Subcutaneous abdominal adipose tissue (tissue), 5 donors: ENCODE results near the gene IRF9.

Experiments
- H3K27ac ChIP-seq: one replicate; pipeline ENCODE4 v1.7.0; 2013; ENCODE audit warnings: low read depth, mild to moderate bottlenecking, inconsistent platforms, low read length, moderate library complexity
- H3K27me3 ChIP-seq, 5 donors: one replicate each; pipeline ENCODE4 v1.7.0; 2013; ENCODE audit warnings: low read length in 5 of 5, inconsistent platforms in 1 of 5; ENCODE audit not compliant: control insufficient read depth in 5 of 5, insufficient read depth in 4 of 5
- H3K36me3 ChIP-seq, 5 donors: one replicate each; pipeline ENCODE4 v1.7.0; 2013; ENCODE audit warnings: low read length in 5 of 5; ENCODE audit not compliant: control insufficient read depth in 5 of 5, insufficient read depth in 5 of 5
- H3K4me1 ChIP-seq, 5 donors: one replicate each; pipeline ENCODE4 v1.7.0; 2013; ENCODE audit warnings: low read length in 5 of 5, mild to moderate bottlenecking in 3 of 5, moderate library complexity in 1 of 5; ENCODE audit not compliant: control insufficient read depth in 5 of 5, insufficient read depth in 5 of 5
- H3K4me3 ChIP-seq, 5 donors: one replicate each; pipeline ENCODE4 v1.7.0; 2013; ENCODE audit warnings: low read length in 5 of 5, low read depth in 1 of 5
- H3K9ac ChIP-seq, 5 donors: one replicate each; pipeline ENCODE4 v1.7.0; 2013; ENCODE audit warnings: low read length in 5 of 5, mild to moderate bottlenecking in 4 of 5, moderate library complexity in 3 of 5
- H3K9me3 ChIP-seq, 5 donors: one replicate each; pipeline ENCODE4 v1.7.0; 2013; ENCODE audit warnings: low read length in 5 of 5; ENCODE audit not compliant: control insufficient read depth in 5 of 5
- donor health status: healthy.
- donor health status: healthy.
- donor health status: healthy.
- donor health status: healthy.
- donor health status: healthy.

IRF9 gene

GRCh38 chr14:24172871-24173281 lies 11.8 kb downstream of the IRF9 start:
- no peaks in the 10 kb centered on the region for H3K9me3 ChIP-seq
- no peaks in the 10 kb centered on the region for H3K27me3 ChIP-seq
- H3K9ac ChIP-seq: no peak overlapping the region
- peaks cover 0 to 11% (median 5%) of the 10 kb centered on the region in 5 donors for H3K4me1 ChIP-seq
- H3K36me3 ChIP-seq: peaks cover 2 to 61% (median 36%) of the 10 kb centered on the region in 5 donors
- H3K27ac ChIP-seq: no peak overlapping the region
- no peak overlapping the region for H3K4me3 ChIP-seq

- Histone ChIP-seq H3K27ac (no peak overlapping the region), H3K4me3 (no peak overlapping the region), H3K9me3 (no peaks in the 10 kb centered on the region), H3K4me1 (peaks cover 0 to 7% (median 5%) of the 10 kb centered on the region in 5 donors), H3K36me3 (peaks cover 0 to 83% (median 64%) of the 10 kb centered on the region in 5 donors), H3K27me3 (no peaks in the 10 kb centered on the region), H3K9ac (no peak overlapping the region)
Measured at GRCh38 chr14:24176599-24176998, 15.5 kb downstream of the IRF9 start.

- no peak overlapping the region for H3K9ac ChIP-seq
- H3K27ac ChIP-seq: no peak overlapping the region
- H3K36me3 ChIP-seq: peaks cover 0 to 89% (median 70%) of the 10 kb centered on the region in 5 donors
- H3K27me3 ChIP-seq: no peaks in the 10 kb centered on the region
- H3K4me1 ChIP-seq: peaks cover 0 to under 1% (median 0%) of the 10 kb centered on the region in 5 donors
- no peaks in the 10 kb centered on the region for H3K9me3 ChIP-seq
- H3K4me3 ChIP-seq: no peak overlapping the region
Measured at GRCh38 chr14:24177041-24177825, 16.2 kb downstream of the IRF9 start.

- no peaks in the 10 kb centered on the region for H3K27me3 ChIP-seq
- no peak overlapping the region for H3K27ac ChIP-seq
- no peaks in the 10 kb centered on the region for H3K4me1 ChIP-seq
- H3K4me3 ChIP-seq: no peak overlapping the region
- no peak overlapping the region for H3K9ac ChIP-seq
- peaks cover 0 to 89% (median 73%) of the 10 kb centered on the region in 5 donors for H3K36me3 ChIP-seq
- H3K9me3 ChIP-seq: no peaks in the 10 kb centered on the region
Measured at GRCh38 chr14:24177891-24178290, 16.8 kb downstream of the IRF9 start.

GRCh38 chr14:24178399-24179178 lies 17.5 kb downstream of the IRF9 start:
- H3K9ac ChIP-seq: no peak overlapping the region
- no peaks in the 10 kb centered on the region for H3K4me1 ChIP-seq
- no peak overlapping the region for H3K27ac ChIP-seq
- peaks cover 0 to 89% (median 73%) of the 10 kb centered on the region in 5 donors for H3K36me3 ChIP-seq
- H3K27me3 ChIP-seq: no peaks in the 10 kb centered on the region
- no peaks in the 10 kb centered on the region for H3K9me3 ChIP-seq
- no peak overlapping the region for H3K4me3 ChIP-seq

GRCh38 chr14:24179294-24179960 lies 18.4 kb downstream of the IRF9 start:
- Histone ChIP-seq H3K27me3 (no peaks in the 10 kb centered on the region), H3K4me3 (no peak overlapping the region), H3K4me1 (no peaks in the 10 kb centered on the region), H3K9ac (peak overlapping the region in 1 of 5 donors; percentile 37), H3K36me3 (peaks cover 0 to 94% (median 81%) of the 10 kb centered on the region in 5 donors), H3K27ac (peak overlapping the region; percentile 10), H3K9me3 (no peaks in the 10 kb centered on the region)

- no peaks in the 10 kb centered on the region for H3K27me3 ChIP-seq
- H3K27ac ChIP-seq: peak overlapping the region; percentile 10
- H3K36me3 ChIP-seq: peaks cover 0 to 95% (median 87%) of the 10 kb centered on the region in 5 donors
- H3K4me1 ChIP-seq: no peaks in the 10 kb centered on the region
- no peaks in the 10 kb centered on the region for H3K9me3 ChIP-seq
- no peak overlapping the region for H3K4me3 ChIP-seq
- H3K9ac ChIP-seq: peak overlapping the region in 1 of 5 donors; percentile 37
Measured at GRCh38 chr14:24179961-24180796, 19.1 kb downstream of the IRF9 start.

- peaks cover 0 to 100% (median 95%) of the 10 kb centered on the region in 5 donors for H3K36me3 ChIP-seq
Measured at GRCh38 chr14:24181371-24182077, 20.5 kb downstream of the IRF9 start.

More at GRCh38 chr14:24181371-24182077, 20.5 kb downstream of the IRF9 start:
- Histone ChIP-seq H3K4me3 (no peak overlapping the region), H3K27ac (no peak overlapping the region), H3K9ac (no peak overlapping the region), H3K27me3 (no peaks in the 10 kb centered on the region), H3K9me3 (no peaks in the 10 kb centered on the region), H3K4me1 (no peaks in the 10 kb centered on the region)
